Small intestine (tissue), 7 donors: ENCODE data around the gene ARRDC2. TPM values are rescaled to one million over a fixed set of nuclear protein-coding genes. Genes with fewer than 3 reads are reported as not detected.
"Not testable (repeated sequence)": the region's sequence is repeated elsewhere in the genome, so short reads cannot be mapped to it uniquely, and the experiment has no call there.

Experiments used
- DNase-seq, 2 donors: peaks; one replicate each; pipeline versions ENCODE4 v3.0.0 to v3.0.0-alpha.2; 2013
- FAIRE-seq: peaks from 2 replicates; lab custom pipeline; 2012; peaks lifted over from hg19 to GRCh38; lab: Jason Lieb, UNC
- H3K27ac ChIP-seq, 3 donors: one replicate each; pipeline ENCODE4 v1.5.1; 2013; ENCODE audit warnings: low read length in 2 of 3, mild to moderate bottlenecking in 2 of 3, control low read depth in 1 of 3, inconsistent platforms in 1 of 3, low read depth in 1 of 3, moderate library complexity in 1 of 3
- H3K27me3 ChIP-seq, 3 donors: one replicate each; pipeline ENCODE4 v1.6.1; 2013; ENCODE audit warnings: low read length in 3 of 3, inconsistent platforms in 1 of 3; ENCODE audit not compliant: control insufficient read depth in 3 of 3, insufficient read depth in 3 of 3
- H3K36me3 ChIP-seq, 3 donors: one replicate each; pipeline ENCODE4 v1.6.1; 2013; ENCODE audit warnings: low read length in 3 of 3, inconsistent platforms in 1 of 3, low read depth in 1 of 3, mild to moderate bottlenecking in 1 of 3, moderate library complexity in 1 of 3; ENCODE audit not compliant: control insufficient read depth in 3 of 3, insufficient read depth in 2 of 3
- H3K4me1 ChIP-seq, 3 donors: one replicate each; pipeline ENCODE4 v1.6.1; 2013; ENCODE audit warnings: low read length in 2 of 3, inconsistent platforms in 1 of 3, low read depth in 1 of 3, mild to moderate bottlenecking in 1 of 3, moderate library complexity in 1 of 3; ENCODE audit not compliant: control insufficient read depth in 3 of 3, insufficient read depth in 2 of 3
- H3K4me3 ChIP-seq, 3 donors: one replicate each; pipeline ENCODE4 v1.5.1; 2013; ENCODE audit warnings: low read length in 3 of 3, control low read depth in 1 of 3, inconsistent platforms in 1 of 3, low read depth in 1 of 3, mild to moderate bottlenecking in 1 of 3, moderate library complexity in 1 of 3
- H3K9me3 ChIP-seq, 2 donors: one replicate each; pipeline ENCODE4 v1.6.1; 2013; ENCODE audit warnings: low read depth in 1 of 2, low read length in 1 of 2; ENCODE audit not compliant: control insufficient read depth in 2 of 2, insufficient read depth in 1 of 2
- WGBS, 3 donors: extraction: QIAGEN DNeasy Blood & Tissue Kit; methylation state at CpG; one replicate each; pipeline ENCODE4 v1.1.7; 2013; 5-methylcytosine and 5-hydroxymethylcytosine counted together
- polyA plus RNA-seq, 4 donors: library from polyadenylated mRNA; stranded (reverse) in 3 of 4; unstranded in 1 of 4; fragments of 200-250 nt in 3 of 4; fragments of 120-200 nt in 1 of 4; gene quantifications; one replicate each; pipeline versions ENCODE4 v1.2.1 to v1.2.3, GENCODE V29; 2013
- donor health status: healthy with polysubstance abuse.
- donor health status: control.
- donor health status: control.
- donor health status: Bipolar disorder and iron deficiency.
- donor health status: healthy.

ARRDC2 gene
- polyA plus RNA-seq, 4 donors, result 6.9 to 31.5 (median 28.4) TPM

GRCh38 chr19:18005750-18006149 is 2.2 kb upstream of the ARRDC2 start:
- FAIRE-seq, result not testable (repeated sequence)
- 94 to 97% (median 96%) methylated on average over 7 to 35 of the region's 35 CpGs for WGBS, 3 donors

GRCh38 chr19:18007044-18007916 is 690 bp upstream of the ARRDC2 start:
- H3K36me3 ChIP-seq, result peaks cover 0 to 36% (median 10%) of the 10 kb centered on the region in 3 donors
- no peak for FAIRE-seq
- 3 to 4% (median 3%) methylated on average over 45 to 46 of the region's 46 CpGs for WGBS, 3 donors
- peaks cover 0 to 8% of the 10 kb centered on the region in 2 donors for H3K9me3 ChIP-seq
- H3K4me1 ChIP-seq, result peaks cover 0 to 9% (median 0%) of the 10 kb centered on the region in 3 donors
- peak overlapping the region; percentile 40 to 88 (median 45) for H3K27ac ChIP-seq
- H3K4me3 ChIP-seq, result peak overlapping the region in 2 of 3 donors; percentile 41
- H3K27me3 ChIP-seq, result peaks cover 0 to 4% (median 0%) of the 10 kb centered on the region in 3 donors
- DNase-seq, result peak; percentile 75 to 89

More at GRCh38 chr19:18005750-18006149, 2.2 kb upstream of the ARRDC2 start:
- not testable (repeated sequence) for DNase-seq, H3K9me3 ChIP-seq, H3K4me3 ChIP-seq, H3K27ac ChIP-seq
- peaks cover 0 to 24% (median 7%) of the 10 kb centered on the region in 3 donors for H3K36me3 ChIP-seq
- peaks cover 0 to 16% (median 0%) of the 10 kb centered on the region in 3 donors for H3K4me1 ChIP-seq
- H3K27me3 ChIP-seq, result peaks cover 0 to 12% (median 0%) of the 10 kb centered on the region in 3 donors

- H3K36me3 ChIP-seq, result peaks cover 3 to 48% (median 19%) of the 10 kb centered on the region in 3 donors
- WGBS, 3 donors, result 93 to 95% (median 95%) methylated on average over 11 of the region's 11 CpGs
- FAIRE-seq, result no peak
- peaks cover 0 to 13% (median 0%) of the 10 kb centered on the region in 3 donors for H3K4me1 ChIP-seq
- H3K27me3 ChIP-seq, result no peaks in the 10 kb centered on the region
- peak overlapping the region in 1 of 3 donors; percentile 41 for H3K4me3 ChIP-seq
- peaks cover 0 to 8% of the 10 kb centered on the region in 2 donors for H3K9me3 ChIP-seq
- peak overlapping the region in 1 of 3 donors; percentile 51 for H3K27ac ChIP-seq
- no peak for DNase-seq
These were observed 844 bp downstream of the ARRDC2 start for GRCh38 chr19:18008814-18009213.

GRCh38 chr19:18009412-18010066 is 1.6 kb downstream of the ARRDC2 start:
- WGBS, 3 donors, result 91 to 94% (median 93%) methylated on average over 32 to 37 of the region's 37 CpGs
- Histone ChIP-seq H3K27me3 (no peaks in the 10 kb centered on the region), H3K4me3 (no peak overlapping the region), H3K36me3 (peaks cover 3 to 55% (median 20%) of the 10 kb centered on the region in 3 donors), H3K4me1 (peaks cover 0 to 17% (median 0%) of the 10 kb centered on the region in 3 donors), H3K9me3 (peaks cover 0 to 8% of the 10 kb centered on the region in 2 donors), H3K27ac (no peak overlapping the region)
- DNase-seq (no peak), FAIRE-seq (no peak)

GRCh38 chr19:18010149-18010548 is 2.2 kb downstream of the ARRDC2 start:
- Histone ChIP-seq H3K27me3 (no peaks in the 10 kb centered on the region), H3K9me3 (peaks cover 0 to 8% of the 10 kb centered on the region in 2 donors), H3K4me3 (no peak overlapping the region), H3K4me1 (peaks cover 0 to 17% (median 0%) of the 10 kb centered on the region in 3 donors), H3K27ac (peak overlapping the region in 1 of 3 donors; percentile 8), H3K36me3 (peaks cover 3 to 57% (median 20%) of the 10 kb centered on the region in 3 donors)
- DNase-seq, result no peak
- no peak for FAIRE-seq
- 90 to 91% (median 90%) methylated on average over 11 of the region's 11 CpGs for WGBS, 3 donors

GRCh38 chr19:18013210-18014111 is 5.5 kb downstream of the ARRDC2 start:
- DNase-seq, result peak; percentile 76 to 79
- Histone ChIP-seq H3K4me3 (no peak overlapping the region), H3K27ac (peak overlapping the region; percentile 1 to 84 (median 51))

GRCh38 chr19:18014197-18014596 is 6.2 kb downstream of the ARRDC2 start:
- FAIRE-seq (no peak), DNase-seq (no peak)
- H3K9me3 ChIP-seq, result no peaks in the 10 kb centered on the region
- WGBS, 3 donors, result 79 to 88% (median 86%) methylated on average over 6 of the region's 6 CpGs
- no peaks in the 10 kb centered on the region for H3K27me3 ChIP-seq
- peaks cover 3 to 47% (median 20%) of the 10 kb centered on the region in 3 donors for H3K36me3 ChIP-seq
- peak overlapping the region in 2 of 3 donors; percentile 51 to 84 for H3K27ac ChIP-seq
- no peak overlapping the region for H3K4me3 ChIP-seq
- H3K4me1 ChIP-seq, result peaks cover 0 to 8% (median 2%) of the 10 kb centered on the region in 3 donors

More at GRCh38 chr19:18013210-18014111, 5.5 kb downstream of the ARRDC2 start:
- WGBS, 3 donors, result 49 to 66% (median 58%) methylated on average over 17 of the region's 17 CpGs
- H3K4me1 ChIP-seq, result peaks cover 0 to 8% (median 0%) of the 10 kb centered on the region in 3 donors
- H3K27me3 ChIP-seq, result no peaks in the 10 kb centered on the region
- FAIRE-seq, result no peak
- H3K36me3 ChIP-seq, result peaks cover 3 to 54% (median 20%) of the 10 kb centered on the region in 3 donors
- H3K9me3 ChIP-seq, result no peaks in the 10 kb centered on the region
